Measurements from ENCODE around the gene SNTG2.

The SNTG2 gene

GRCh38 chr2:1398191-1398590, 447.5 kb downstream of the SNTG2 start:
- H3K4me3 ChIP-seq (ENCODE audit: low read length) = no peak overlapping the region
- no peaks in the 10 kb centered on the region for H3K9me2 ChIP-seq (replicated peaks; ENCODE audit: control insufficient read depth, low read length)
- H3K27me3 ChIP-seq (ENCODE audit: control insufficient read depth, low read length) = no peaks in the 10 kb centered on the region
- H3F3A ChIP-seq (ENCODE audit: control insufficient read depth, insufficient read depth) = no peaks in the 10 kb centered on the region
- no peaks in the 10 kb centered on the region for H3K9me3 ChIP-seq (ENCODE audit: control insufficient read depth, insufficient read depth, low read length)
- H3K36me3 ChIP-seq (ENCODE audit: control insufficient read depth, low read length) = no peaks in the 10 kb centered on the region
- no peaks in the 10 kb centered on the region for H4K20me1 ChIP-seq (ENCODE audit: control insufficient read depth, insufficient read depth, low read depth, low read length)
- no peak overlapping the region for H3K4me2 ChIP-seq (ENCODE audit: low read length)
- H3K4me1 ChIP-seq (ENCODE audit: control insufficient read depth, low read length) = peaks cover 27% of the 10 kb centered on the region
- H3K27ac ChIP-seq (ENCODE audit: low read depth, low read length) = no peak overlapping the region
- TF ChIP-seq, protein P1, sequence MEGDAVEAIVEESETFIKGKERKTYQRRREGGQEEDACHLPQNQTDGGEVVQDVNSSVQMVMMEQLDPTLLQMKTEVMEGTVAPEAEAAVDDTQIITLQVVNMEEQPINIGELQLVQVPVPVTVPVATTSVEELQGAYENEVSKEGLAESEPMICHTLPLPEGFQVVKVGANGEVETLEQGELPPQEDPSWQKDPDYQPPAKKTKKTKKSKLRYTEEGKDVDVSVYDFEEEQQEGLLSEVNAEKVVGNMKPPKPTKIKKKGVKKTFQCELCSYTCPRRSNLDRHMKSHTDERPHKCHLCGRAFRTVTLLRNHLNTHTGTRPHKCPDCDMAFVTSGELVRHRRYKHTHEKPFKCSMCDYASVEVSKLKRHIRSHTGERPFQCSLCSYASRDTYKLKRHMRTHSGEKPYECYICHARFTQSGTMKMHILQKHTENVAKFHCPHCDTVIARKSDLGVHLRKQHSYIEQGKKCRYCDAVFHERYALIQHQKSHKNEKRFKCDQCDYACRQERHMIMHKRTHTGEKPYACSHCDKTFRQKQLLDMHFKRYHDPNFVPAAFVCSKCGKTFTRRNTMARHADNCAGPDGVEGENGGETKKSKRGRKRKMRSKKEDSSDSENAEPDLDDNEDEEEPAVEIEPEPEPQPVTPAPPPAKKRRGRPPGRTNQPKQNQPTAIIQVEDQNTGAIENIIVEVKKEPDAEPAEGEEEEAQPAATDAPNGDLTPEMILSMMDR (IDR thresholded peaks at IDR 0.05; ENCODE audit: low read depth, low read length, poor library complexity, severe bottlenecking) = no peak
- no peak for TF ChIP-seq EZH2phosphoT487 (IDR thresholded peaks at IDR 0.05; ENCODE audit: borderline replicate concordance, low read length)
- no peaks in the 10 kb centered on the region for H3K79me2 ChIP-seq (ENCODE audit: control insufficient read depth, low read length)

DNA sequence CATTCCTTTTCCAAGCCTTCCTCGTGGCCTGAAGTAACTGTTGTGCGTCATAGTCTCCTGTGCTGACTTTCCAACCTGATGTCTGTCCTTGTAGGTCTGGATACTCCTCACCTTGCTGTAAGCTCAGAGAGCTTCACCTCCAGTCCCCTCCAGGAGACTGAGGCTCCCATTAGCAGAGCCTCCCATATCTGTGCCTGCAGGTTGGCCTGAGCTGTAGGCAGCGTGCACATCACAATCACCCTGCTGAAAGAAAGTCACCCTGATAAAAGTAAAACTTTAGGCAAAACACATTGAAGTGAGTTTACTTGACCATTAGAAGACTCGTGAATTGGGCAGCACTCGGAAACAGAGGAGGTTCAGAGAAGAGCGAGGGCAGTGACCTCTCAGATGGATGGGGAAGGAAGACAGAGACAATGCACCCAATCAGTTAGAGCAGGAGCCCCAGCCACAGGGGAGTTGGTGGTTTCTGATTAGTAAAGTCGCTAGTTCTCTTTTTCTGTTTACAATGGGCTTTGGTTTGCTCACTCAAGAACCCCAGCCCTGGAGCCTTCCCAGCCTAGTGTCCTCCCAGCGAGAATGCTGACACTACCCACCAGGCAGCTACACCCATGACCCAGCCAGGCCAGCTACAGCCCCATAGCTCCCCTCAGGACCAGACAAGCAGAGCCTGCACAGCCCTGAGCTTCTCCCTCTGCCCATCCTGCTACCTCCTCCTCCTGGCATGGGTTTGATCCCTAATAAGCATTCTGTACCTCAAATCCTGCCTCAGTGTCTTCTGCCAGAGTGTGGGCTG, 450.5 kb downstream of the SNTG2 start:
- Histone ChIP-seq H3K36me3 (ENCODE audit: control insufficient read depth, low read length) (no peaks in the 10 kb centered on the region), H3F3A (ENCODE audit: control insufficient read depth, insufficient read depth) (no peaks in the 10 kb centered on the region), H3K4me1 (ENCODE audit: control insufficient read depth, low read length) (peaks cover 27% of the 10 kb centered on the region), H3K79me2 (ENCODE audit: control insufficient read depth, low read length) (no peaks in the 10 kb centered on the region), H3K27ac (ENCODE audit: low read depth, low read length) (no peak overlapping the region), H3K4me3 (ENCODE audit: low read length) (no peak overlapping the region), H3K9me3 (ENCODE audit: control insufficient read depth, insufficient read depth, low read length) (no peaks in the 10 kb centered on the region), H3K4me2 (ENCODE audit: low read length) (peak overlapping the region; percentile 27), H3K9me2 (replicated peaks; ENCODE audit: control insufficient read depth, low read length) (no peaks in the 10 kb centered on the region), H4K20me1 (ENCODE audit: control insufficient read depth, insufficient read depth, low read depth, low read length) (no peaks in the 10 kb centered on the region), H3K27me3 (ENCODE audit: control insufficient read depth, low read length) (no peaks in the 10 kb centered on the region)
- TF ChIP-seq, protein P1 (IDR thresholded peaks at IDR 0.05; ENCODE audit: low read depth, low read length, poor library complexity, severe bottlenecking) = no peak
- TF ChIP-seq EZH2phosphoT487 (IDR thresholded peaks at IDR 0.05; ENCODE audit: borderline replicate concordance, low read length) = no peak

GRCh38 chr2:1402064-1402463, 451.4 kb downstream of the SNTG2 start:
- H3K4me3 ChIP-seq (ENCODE audit: low read length) = no peak overlapping the region
- H4K20me1 ChIP-seq (ENCODE audit: control insufficient read depth, insufficient read depth, low read depth, low read length) = no peaks in the 10 kb centered on the region
- H3K27ac ChIP-seq (ENCODE audit: low read depth, low read length) = no peak overlapping the region
- peaks cover 27% of the 10 kb centered on the region for H3K4me1 ChIP-seq (ENCODE audit: control insufficient read depth, low read length)
- no peaks in the 10 kb centered on the region for H3K9me2 ChIP-seq (replicated peaks; ENCODE audit: control insufficient read depth, low read length)
- H3K4me2 ChIP-seq (ENCODE audit: low read length) = no peak overlapping the region
- no peaks in the 10 kb centered on the region for H3K27me3 ChIP-seq (ENCODE audit: control insufficient read depth, low read length)
- H3K36me3 ChIP-seq (ENCODE audit: control insufficient read depth, low read length) = no peaks in the 10 kb centered on the region
- H3K79me2 ChIP-seq (ENCODE audit: control insufficient read depth, low read length) = no peaks in the 10 kb centered on the region
- H3K9me3 ChIP-seq (ENCODE audit: control insufficient read depth, insufficient read depth, low read length) = no peaks in the 10 kb centered on the region
- TF ChIP-seq, protein P1 (IDR thresholded peaks at IDR 0.05; ENCODE audit: low read depth, low read length, poor library complexity, severe bottlenecking) = no peak
- TF ChIP-seq EZH2phosphoT487 (IDR thresholded peaks at IDR 0.05; ENCODE audit: borderline replicate concordance, low read length) = no peak
- H3F3A ChIP-seq (ENCODE audit: control insufficient read depth, insufficient read depth) = no peaks in the 10 kb centered on the region

Measured in DOHH2 (cell line).